K562 (cell line): Measurements from ENCODE around the gene SEPTIN1. TPM values are rescaled to one million over a fixed set of nuclear protein-coding genes. Genes with fewer than 3 reads are reported as not detected.
A peak's percentile ranks its signal among the peaks of the same experiment; 100 is the strongest.

Source experiments
- ARID2 ChIP-seq: fragments of 450-650 bp; IDR thresholded peaks from 2 replicates; pipeline ENCODE4 v1.6.1; 2017; ENCODE audit warnings: antibody characterized with exemption, mild to moderate bottlenecking
- CEBPG ChIP-seq, 3 experiments: fragments of 200-800 bp in 1 of 3; sonication (Bioruptor generic) in 1 of 3; sonication (generic) in 1 of 3; formaldehyde crosslinking in 1 of 3; IDR thresholded peaks in 2 of 3; conservative IDR thresholded peaks in 1 of 3; 2 replicates each; pipeline versions ENCODE4 v1.6.1 to v1.8.0; 2016 to 2022; ENCODE audit warnings: missing compliant biosample characterization in 2 of 3, missing genetic modification characterization in 2 of 3, mild to moderate bottlenecking in 1 of 3, missing genetic modification reagents in 1 of 3
- FOXK1 ChIP-seq: sonication (generic); formaldehyde crosslinking; IDR thresholded peaks from 2 replicates; pipeline ENCODE4 v1.8.0; 2022; ENCODE audit warnings: missing genetic modification reagents, mild to moderate bottlenecking, borderline replicate concordance
- GABPB1 ChIP-seq: sonication (generic); formaldehyde crosslinking; IDR thresholded peaks from 2 replicates; pipeline ENCODE4 v1.8.0; 2022; ENCODE audit warnings: mild to moderate bottlenecking, missing genetic modification reagents
- HDAC3 ChIP-seq: fragments of 450-650 bp; IDR thresholded peaks from 2 replicates; pipeline ENCODE4 v1.6.1; 2018; ENCODE audit warnings: borderline replicate concordance, mild to moderate bottlenecking, moderate library complexity; ENCODE audit not compliant: partially characterized antibody
- MCM5 ChIP-seq: fragments of 450-650 bp; IDR thresholded peaks from 2 replicates; pipeline ENCODE4 v1.6.1; 2016; ENCODE audit warnings: low read depth
- SAFB2 ChIP-seq: fragments of 200-400 bp; formaldehyde crosslinking; IDR thresholded peaks from 2 replicates; pipeline ENCODE4 v1.6.1; 2018; ENCODE audit warnings: borderline replicate concordance, low read length, low read depth, moderate library complexity; ENCODE audit not compliant: severe bottlenecking
- SNAPC5 ChIP-seq: fragments of 250-450 bp; sonication (Bioruptor Pico); IDR thresholded peaks from 2 replicates; pipeline ENCODE4 v1.8.0; 2021; ENCODE audit warnings: moderate library complexity, mild to moderate bottlenecking, inconsistent platforms
- ZBTB12 ChIP-seq: fragments of 250-450 bp; sonication (Bioruptor Pico); IDR thresholded peaks from 2 replicates; pipeline ENCODE4 v1.4.0; 2020
- ZNF239 ChIP-seq: fragments of 250-450 bp; sonication (Bioruptor Pico); IDR thresholded peaks from 2 replicates; pipeline ENCODE4 v1.4.0; 2020; ENCODE audit warnings: mild to moderate bottlenecking
- ZNF717 ChIP-seq: fragments of 250-450 bp; sonication (Bioruptor Pico); IDR thresholded peaks from 2 replicates; pipeline ENCODE4 v1.5.0; 2021
- polyA plus RNA-seq, 8 experiments: library from polyadenylated mRNA; depleted of rRNA in 4 of 8; stranded (reverse) in 5 of 8; unstranded in 3 of 8; fragments of >200 nt; fragmentation: Nextera tagmentation in 2 of 8; fragmentation: Illumina TruSeq in 1 of 8; extraction: Ambion mirVana in 2 of 8; extraction: Trizol in 1 of 8; gene quantifications; 2 replicates each; pipeline versions ENCODE4 v1.2.1 to v1.2.3, GENCODE V29; 2011 to 2014; ENCODE audit warnings: inconsistent platforms in 1 of 8, missing spikeins in 1 of 8
- total RNA-seq, 7 experiments: library from RNA; depleted of rRNA in 6 of 7; stranded (reverse); fragments of >200 nt in 6 of 7; fragmentation: Illumina TruSeq in 2 of 7; extraction: Trizol in 2 of 7; gene quantifications; 2 replicates each; pipeline versions ENCODE4 v1.2.1 to v1.2.3, GENCODE V29; 2011 to 2021; ENCODE audit warnings: low replicate concordance in 1 of 7
- TF ChIP-seq, protein P1 (sequence below), 2 experiments: fragments of 450-650 bp; formaldehyde crosslinking in 1 of 2; IDR thresholded peaks; 2 replicates each; pipeline versions ENCODE4 v1.4.0 to v1.6.1; 2014 to 2020; ENCODE audit warnings: mild to moderate bottlenecking in 2 of 2, borderline replicate concordance in 1 of 2, low read depth in 1 of 2
- TF ChIP-seq, protein P2 (sequence below), 2 experiments: IDR thresholded peaks; 2 replicates each; pipeline ENCODE4 v1.6.1; 2011; ENCODE audit warnings: borderline replicate concordance in 1 of 2, control low read depth in 1 of 2, low read depth in 1 of 2, low read length in 1 of 2, mild to moderate bottlenecking in 1 of 2, mixed read lengths in 1 of 2, moderate library complexity in 1 of 2; ENCODE audit not compliant: insufficient read depth in 1 of 2, insufficient read length in 1 of 2, poor library complexity in 1 of 2, severe bottlenecking in 1 of 2; ENCODE audit errors: extremely low read depth in 1 of 2

Gene SEPTIN1
- total and polyA plus RNA-seq, 9 of the 15 experiments (the other 6 are each of a cell fraction or from before 2014, with no cell fraction given) = 0.23 to 5.6 (median 1.7) TPM; not detected in 1

- TF ChIP-seq, protein P1, sequence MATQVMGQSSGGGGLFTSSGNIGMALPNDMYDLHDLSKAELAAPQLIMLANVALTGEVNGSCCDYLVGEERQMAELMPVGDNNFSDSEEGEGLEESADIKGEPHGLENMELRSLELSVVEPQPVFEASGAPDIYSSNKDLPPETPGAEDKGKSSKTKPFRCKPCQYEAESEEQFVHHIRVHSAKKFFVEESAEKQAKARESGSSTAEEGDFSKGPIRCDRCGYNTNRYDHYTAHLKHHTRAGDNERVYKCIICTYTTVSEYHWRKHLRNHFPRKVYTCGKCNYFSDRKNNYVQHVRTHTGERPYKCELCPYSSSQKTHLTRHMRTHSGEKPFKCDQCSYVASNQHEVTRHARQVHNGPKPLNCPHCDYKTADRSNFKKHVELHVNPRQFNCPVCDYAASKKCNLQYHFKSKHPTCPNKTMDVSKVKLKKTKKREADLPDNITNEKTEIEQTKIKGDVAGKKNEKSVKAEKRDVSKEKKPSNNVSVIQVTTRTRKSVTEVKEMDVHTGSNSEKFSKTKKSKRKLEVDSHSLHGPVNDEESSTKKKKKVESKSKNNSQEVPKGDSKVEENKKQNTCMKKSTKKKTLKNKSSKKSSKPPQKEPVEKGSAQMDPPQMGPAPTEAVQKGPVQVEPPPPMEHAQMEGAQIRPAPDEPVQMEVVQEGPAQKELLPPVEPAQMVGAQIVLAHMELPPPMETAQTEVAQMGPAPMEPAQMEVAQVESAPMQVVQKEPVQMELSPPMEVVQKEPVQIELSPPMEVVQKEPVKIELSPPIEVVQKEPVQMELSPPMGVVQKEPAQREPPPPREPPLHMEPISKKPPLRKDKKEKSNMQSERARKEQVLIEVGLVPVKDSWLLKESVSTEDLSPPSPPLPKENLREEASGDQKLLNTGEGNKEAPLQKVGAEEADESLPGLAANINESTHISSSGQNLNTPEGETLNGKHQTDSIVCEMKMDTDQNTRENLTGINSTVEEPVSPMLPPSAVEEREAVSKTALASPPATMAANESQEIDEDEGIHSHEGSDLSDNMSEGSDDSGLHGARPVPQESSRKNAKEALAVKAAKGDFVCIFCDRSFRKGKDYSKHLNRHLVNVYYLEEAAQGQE (IDR thresholded peaks at IDR 0.05; ENCODE audit: borderline replicate concordance) = peak; percentile 51; the same call in 1 of the 2 replicates
- TF ChIP-seq, protein P1 (CRISPR knock-in tag; IDR thresholded peaks at IDR 0.05; ENCODE audit: low read depth) = peak; percentile 50; the same call in 1 of the 2 replicates
- TF ChIP-seq ZBTB12 (CRISPR knock-in tag) (peak; percentile 84), HDAC3 (peak; percentile 45), MCM5 (no peak), FOXK1 (CRISPR knock-in tag) (peak; percentile 87; the same call in 1 of the 2 replicates), CEBPG (CRISPR knock-in tag; IDR thresholded peaks at IDR 0.05) (0 out of 2 replicates have a peak, but pooled peaks have one; percentile 17), CEBPG (tag; conservative IDR thresholded peaks at IDR 0.05 in 1 of 2, IDR thresholded peaks at IDR 0.05 in 1 of 2) (no peak), ZNF239 (no peak), SAFB2 (no peak), ZNF717 (CRISPR knock-in tag) (0 out of 2 replicates have a peak, but pooled peaks have one; percentile 65), GABPB1 (CRISPR knock-in tag) (peak; percentile 94), SNAPC5 (no peak), ARID2 (peak; percentile 11; the same call in 1 of the 2 replicates)
- TF ChIP-seq, protein P2, sequence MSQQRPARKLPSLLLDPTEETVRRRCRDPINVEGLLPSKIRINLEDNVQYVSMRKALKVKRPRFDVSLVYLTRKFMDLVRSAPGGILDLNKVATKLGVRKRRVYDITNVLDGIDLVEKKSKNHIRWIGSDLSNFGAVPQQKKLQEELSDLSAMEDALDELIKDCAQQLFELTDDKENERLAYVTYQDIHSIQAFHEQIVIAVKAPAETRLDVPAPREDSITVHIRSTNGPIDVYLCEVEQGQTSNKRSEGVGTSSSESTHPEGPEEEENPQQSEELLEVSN (IDR thresholded peaks at IDR 0.05; ENCODE audit: borderline replicate concordance in 1 of 2, extremely low read depth in 1 of 2, insufficient read depth in 1 of 2, insufficient read length in 1 of 2, low read depth in 1 of 2, low read length in 1 of 2, poor library complexity in 1 of 2, severe bottlenecking in 1 of 2) = peak; percentile 92 to 95
Measured at GRCh38 chr16:30355144-30355953, 27.0 kb downstream of the SEPTIN1 start, which contains the start of gene CD2BP2 (continued).
